NB4 (cell line): Measurements from ENCODE around the gene RNF145.

Source experiments
- MAX ChIP-seq: IDR thresholded peaks from 2 replicates; pipeline ENCODE4 v1.6.1; 2011; ENCODE audit warnings: low read depth, low read length
- POLR2A ChIP-seq: IDR thresholded peaks from 2 replicates; pipeline ENCODE4 v1.6.1; 2011; ENCODE audit warnings: mild to moderate bottlenecking; ENCODE audit not compliant: insufficient read length; ENCODE audit errors: extremely low read depth
- TF ChIP-seq, protein P1 (sequence below): IDR thresholded peaks from one replicate; pipeline ENCODE4 v1.5.1; 2012; ENCODE audit warnings: low read depth, low read length

DNA sequence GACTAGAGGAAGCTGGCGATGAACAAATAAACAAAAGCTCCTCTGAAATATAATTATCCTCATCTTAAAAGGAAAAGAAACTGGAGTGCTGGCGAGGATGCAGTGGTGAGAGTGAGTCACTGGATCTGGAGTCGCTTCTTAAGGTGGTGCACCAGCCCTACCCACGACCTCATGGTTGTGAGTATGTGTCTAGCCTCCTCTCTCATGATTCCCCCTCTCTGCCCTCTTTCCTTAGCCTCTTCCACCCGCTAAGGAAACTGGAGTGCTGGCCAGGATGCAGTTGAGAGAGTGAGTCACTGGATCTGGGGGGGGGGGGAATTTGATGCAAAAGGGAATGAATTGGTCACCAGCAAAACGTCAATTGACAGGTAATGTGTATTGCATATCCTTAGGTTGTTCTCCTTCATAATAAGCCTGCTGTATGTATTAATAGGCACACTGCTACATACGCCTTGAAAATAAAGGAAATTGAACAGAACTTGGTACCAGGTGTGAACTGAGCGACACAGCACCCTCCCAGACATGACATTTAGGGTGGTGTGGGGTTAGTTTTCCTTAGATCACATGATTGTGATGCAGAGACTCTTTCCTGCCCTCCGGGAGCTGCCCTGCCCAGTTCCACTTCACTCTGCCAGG lies 73.3 kb downstream of the RNF145 start:
- TF ChIP-seq, protein P1, sequence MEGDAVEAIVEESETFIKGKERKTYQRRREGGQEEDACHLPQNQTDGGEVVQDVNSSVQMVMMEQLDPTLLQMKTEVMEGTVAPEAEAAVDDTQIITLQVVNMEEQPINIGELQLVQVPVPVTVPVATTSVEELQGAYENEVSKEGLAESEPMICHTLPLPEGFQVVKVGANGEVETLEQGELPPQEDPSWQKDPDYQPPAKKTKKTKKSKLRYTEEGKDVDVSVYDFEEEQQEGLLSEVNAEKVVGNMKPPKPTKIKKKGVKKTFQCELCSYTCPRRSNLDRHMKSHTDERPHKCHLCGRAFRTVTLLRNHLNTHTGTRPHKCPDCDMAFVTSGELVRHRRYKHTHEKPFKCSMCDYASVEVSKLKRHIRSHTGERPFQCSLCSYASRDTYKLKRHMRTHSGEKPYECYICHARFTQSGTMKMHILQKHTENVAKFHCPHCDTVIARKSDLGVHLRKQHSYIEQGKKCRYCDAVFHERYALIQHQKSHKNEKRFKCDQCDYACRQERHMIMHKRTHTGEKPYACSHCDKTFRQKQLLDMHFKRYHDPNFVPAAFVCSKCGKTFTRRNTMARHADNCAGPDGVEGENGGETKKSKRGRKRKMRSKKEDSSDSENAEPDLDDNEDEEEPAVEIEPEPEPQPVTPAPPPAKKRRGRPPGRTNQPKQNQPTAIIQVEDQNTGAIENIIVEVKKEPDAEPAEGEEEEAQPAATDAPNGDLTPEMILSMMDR: no peak
- TF ChIP-seq MAX (no peak), POLR2A (no peak)
